CD4-positive, alpha-beta T cell treated with Interleukin-4 for 4 hours (primary cell): ENCODE data around the gene CNFN.

ENCODE experiments used
- DNase-seq: peaks from one replicate; pipeline ENCODE4 v3.0.0-alpha.2; 2020

The CNFN gene

GRCh38 chr19:42389899-42390298 is at the start of gene CNFN:
CNFN (minus strand) TSS chr19:42390297; CDS start chr19:42389037, 1,260 bp downstream.
- no peak for DNase-seq

GRCh38 chr19:42436006-42436405 is 45.9 kb upstream of the CNFN start:
- no peak for DNase-seq

GRCh38 chr19:42435316-42435715 is 45.2 kb upstream of the CNFN start:
- no peak for DNase-seq

GRCh38 chr19:42433503-42434260 is 43.6 kb upstream of the CNFN start:
- peak; percentile 69 for DNase-seq

GRCh38 chr19:42431486-42431885 is 41.4 kb upstream of the CNFN start:
- no peak for DNase-seq

GRCh38 chr19:42428676-42429075 is 38.6 kb upstream of the CNFN start:
- DNase-seq: no peak

- no peak for DNase-seq
Observed at GRCh38 chr19:42427313-42427712, 37.2 kb upstream of the CNFN start, which contains the start of gene LIPE. LIPE (minus strand) TSS chr19:42427388; CDS start chr19:42427149, 239 bp downstream.

GRCh38 chr19:42426643-42427042 is 36.5 kb upstream of the CNFN start:
- no peak for DNase-seq

- DNase-seq: no peak
Observed at GRCh38 chr19:42424712-42425131, 34.6 kb upstream of the CNFN start.

GRCh38 chr19:42424345-42424707 is 34.2 kb upstream of the CNFN start:
- no peak for DNase-seq

GRCh38 chr19:42423462-42424344 is 33.6 kb upstream of the CNFN start:
- DNase-seq: peak; percentile 94

GRCh38 chr19:42422901-42423461 is 32.9 kb upstream of the CNFN start:
- DNase-seq: peak; percentile 52

GRCh38 chr19:42422092-42422900 is 32.2 kb upstream of the CNFN start:
- DNase-seq: no peak

GRCh38 chr19:42421591-42422031 is 31.5 kb upstream of the CNFN start:
- DNase-seq: no peak

GRCh38 chr19:42421101-42421500 is 31.0 kb upstream of the CNFN start:
- no peak for DNase-seq

GRCh38 chr19:42420055-42420544 is 30.0 kb upstream of the CNFN start:
- peak; percentile 84 for DNase-seq

GRCh38 chr19:42419309-42419708 is 29.2 kb upstream of the CNFN start:
- no peak for DNase-seq

- no peak for DNase-seq
Observed at GRCh38 chr19:42412661-42413076, 22.6 kb upstream of the CNFN start.

- no peak for DNase-seq
Observed at GRCh38 chr19:42412227-42412626, 22.1 kb upstream of the CNFN start.

GRCh38 chr19:42411581-42412178 is 21.6 kb upstream of the CNFN start:
- no peak for DNase-seq

GRCh38 chr19:42410371-42410770 is 20.3 kb upstream of the CNFN start:
- no peak for DNase-seq

GRCh38 chr19:42409477-42409876 is 19.4 kb upstream of the CNFN start:
- no peak for DNase-seq
